HEK293 (cell line): Measurements from ENCODE around the gene GUCY1A2.

ENCODE experiments used
- CTCF ChIA-PET: fragments of 350-600 bp; formaldehyde crosslinking; extraction: SDS; loops from one replicate; lab custom pipeline; 2021; ENCODE audit warnings: antibody characterized with exemption; lab: Yijun Ruan, JAX
- POLR2A ChIA-PET: fragments of 300-600 bp; formaldehyde crosslinking; extraction: SDS; loops from one replicate; lab custom pipeline; 2020; ENCODE audit warnings: antibody characterized with exemption, inconsistent platforms; lab: Yijun Ruan, JAX
- H3K27ac ChIP-seq: fragments of 200-500 bp; sonication (Bioruptor generic); 2 replicates; pipeline ENCODE4 v1.5.1; 2014; ENCODE audit warnings: low read depth, low read length, control low read depth, inconsistent platforms; ENCODE audit errors: extremely low read depth
- H3K36me3 ChIP-seq, 2 experiments: fragments of 200-500 bp in 1 of 2; sonication (Bioruptor generic) in 1 of 2; 1 replicate in 1 of 2; 2 replicates in 1 of 2; pipeline ENCODE4 v1.5.1; 2014 to 2017; ENCODE audit warnings: inconsistent platforms in 2 of 2, low read length in 2 of 2; ENCODE audit not compliant: control insufficient read depth in 2 of 2, insufficient read depth in 1 of 2
- H3K4me1 ChIP-seq: fragments of 200-500 bp; sonication (Bioruptor generic); 2 replicates; pipeline ENCODE4 v1.5.1; 2014; ENCODE audit warnings: mild to moderate bottlenecking, low read length, inconsistent platforms; ENCODE audit not compliant: control insufficient read depth, insufficient read depth
- H3K4me3 ChIP-seq: 2 replicates; pipeline ENCODE4 v1.5.1; 2011; ENCODE audit warnings: low read depth, mild to moderate bottlenecking, control low read depth, low read length, moderate library complexity
- H3K9me3 ChIP-seq: fragments of 200-500 bp; sonication (Bioruptor generic); 2 replicates; pipeline ENCODE4 v1.5.1; 2014; ENCODE audit warnings: low read depth, low read length, inconsistent platforms; ENCODE audit not compliant: control insufficient read depth, insufficient read depth
- HIC1 ChIP-seq: fragments of 450-650 bp; formaldehyde crosslinking; IDR thresholded peaks from 2 replicates; pipeline ENCODE4 v1.5.1; 2016; ENCODE audit warnings: missing biosample characterization, missing genetic modification characterization
- HOXC10 ChIP-seq: sonication (generic); formaldehyde crosslinking; IDR thresholded peaks from 2 replicates; pipeline ENCODE4 v1.8.1; 2023; ENCODE audit warnings: mild to moderate bottlenecking, missing genetic modification reagents
- KLF7 ChIP-seq: fragments of 450-650 bp; formaldehyde crosslinking; IDR thresholded peaks from 2 replicates; pipeline ENCODE4 v1.5.1; 2016; ENCODE audit warnings: missing biosample characterization, missing genetic modification characterization, borderline replicate concordance
- MEIS1 ChIP-seq: sonication (generic); formaldehyde crosslinking; IDR thresholded peaks from 2 replicates; pipeline ENCODE4 v1.8.1; 2022; ENCODE audit warnings: missing genetic modification reagents, mild to moderate bottlenecking, borderline replicate concordance
- MYNN ChIP-seq: fragments of 450-650 bp; formaldehyde crosslinking; IDR thresholded peaks from 2 replicates; pipeline ENCODE4 v1.5.1; 2016; ENCODE audit warnings: missing biosample characterization, missing genetic modification characterization, borderline replicate concordance
- PRDM1 ChIP-seq: fragments of 450-650 bp; formaldehyde crosslinking; IDR thresholded peaks from 2 replicates; pipeline ENCODE4; 2016; ENCODE audit warnings: missing biosample characterization, missing genetic modification characterization
- SALL2 ChIP-seq: fragments of 450-650 bp; formaldehyde crosslinking; IDR thresholded peaks from 2 replicates; pipeline ENCODE4 v1.5.0; 2017; ENCODE audit warnings: missing biosample characterization, mild to moderate bottlenecking, missing genetic modification characterization, borderline replicate concordance
- YY2 ChIP-seq: fragments of 450-650 bp; formaldehyde crosslinking; IDR thresholded peaks from 2 replicates; pipeline ENCODE4 v1.5.1; 2016; ENCODE audit warnings: missing biosample characterization, missing genetic modification characterization
- ZBTB20 ChIP-seq: fragments of 450-650 bp; formaldehyde crosslinking; IDR thresholded peaks from 2 replicates; pipeline ENCODE4 v1.5.1; 2016; ENCODE audit warnings: missing biosample characterization, missing genetic modification characterization
- ZBTB44 ChIP-seq: fragments of 450-650 bp; IDR thresholded peaks from 2 replicates; pipeline ENCODE4 v1.5.1; 2018; ENCODE audit warnings: missing biosample characterization, mild to moderate bottlenecking, missing genetic modification characterization
- ZBTB8A ChIP-seq: fragments of 450-650 bp; formaldehyde crosslinking; IDR thresholded peaks from 2 replicates; pipeline ENCODE4 v1.5.1; 2016; ENCODE audit warnings: missing biosample characterization, missing genetic modification characterization
- ZFHX2 ChIP-seq: fragments of 450-650 bp; formaldehyde crosslinking; conservative IDR thresholded peaks from 2 replicates; pipeline ENCODE4 v1.5.1; 2016; ENCODE audit warnings: missing biosample characterization, missing genetic modification characterization
- ZNF114 ChIP-seq: fragments of 450-650 bp; formaldehyde crosslinking; IDR thresholded peaks from 2 replicates; pipeline ENCODE4 v1.5.0; 2017; ENCODE audit warnings: missing biosample characterization, missing genetic modification characterization
- ZNF132 ChIP-seq: fragments of 450-650 bp; formaldehyde crosslinking; IDR thresholded peaks from 2 replicates; pipeline ENCODE4 v1.5.1; 2017; ENCODE audit warnings: missing biosample characterization, missing genetic modification characterization, borderline replicate concordance
- ZNF174 ChIP-seq: fragments of 450-650 bp; formaldehyde crosslinking; IDR thresholded peaks from 2 replicates; pipeline ENCODE4 v1.5.0; 2017; ENCODE audit warnings: missing biosample characterization, mild to moderate bottlenecking, missing genetic modification characterization
- ZNF175 ChIP-seq: fragments of 450-650 bp; formaldehyde crosslinking; IDR thresholded peaks from 2 replicates; pipeline ENCODE4 v1.5.1; 2016; ENCODE audit warnings: missing biosample characterization, missing genetic modification characterization
- ZNF19 ChIP-seq: fragments of 450-650 bp; formaldehyde crosslinking; IDR thresholded peaks from 2 replicates; pipeline ENCODE4; 2016; ENCODE audit warnings: missing biosample characterization, missing genetic modification characterization, low read depth
- ZNF223 ChIP-seq: fragments of 450-650 bp; formaldehyde crosslinking; IDR thresholded peaks from 2 replicates; pipeline ENCODE4 v1.5.1; 2016; ENCODE audit warnings: missing biosample characterization, missing genetic modification characterization
- ZNF23 ChIP-seq: fragments of 450-650 bp; formaldehyde crosslinking; IDR thresholded peaks from 2 replicates; pipeline ENCODE4 v1.5.1; 2016; ENCODE audit warnings: missing biosample characterization, missing genetic modification characterization, borderline replicate concordance
- ZNF391 ChIP-seq: fragments of 450-650 bp; formaldehyde crosslinking; IDR thresholded peaks from 2 replicates; pipeline ENCODE4 v1.5.1; 2016; ENCODE audit warnings: low read depth, missing biosample characterization, missing genetic modification characterization, borderline replicate concordance
- ZNF404 ChIP-seq: fragments of 450-650 bp; formaldehyde crosslinking; IDR thresholded peaks from 2 replicates; pipeline ENCODE4 v1.5.1; 2017; ENCODE audit warnings: missing biosample characterization, missing genetic modification characterization
- ZNF416 ChIP-seq: fragments of 450-650 bp; formaldehyde crosslinking; IDR thresholded peaks from 2 replicates; pipeline ENCODE4 v1.5.1; 2016; ENCODE audit warnings: missing biosample characterization, missing genetic modification characterization
- ZNF426 ChIP-seq: fragments of 450-650 bp; formaldehyde crosslinking; IDR thresholded peaks from 2 replicates; pipeline ENCODE4 v1.5.1; 2017; ENCODE audit warnings: missing biosample characterization, missing genetic modification characterization, mild to moderate bottlenecking, inconsistent platforms, moderate library complexity
- ZNF48 ChIP-seq: fragments of 450-650 bp; formaldehyde crosslinking; IDR thresholded peaks from 2 replicates; pipeline ENCODE4 v1.5.1; 2016; ENCODE audit warnings: missing biosample characterization, missing genetic modification characterization
- ZNF514 ChIP-seq: fragments of 450-650 bp; formaldehyde crosslinking; IDR thresholded peaks from 2 replicates; pipeline ENCODE4 v1.5.1; 2016; ENCODE audit warnings: missing biosample characterization, missing genetic modification characterization
- ZNF623 ChIP-seq: fragments of 450-650 bp; formaldehyde crosslinking; IDR thresholded peaks from 2 replicates; pipeline ENCODE4 v1.5.1; 2016; ENCODE audit warnings: missing biosample characterization, missing genetic modification characterization
- ZNF629 ChIP-seq: fragments of 450-650 bp; formaldehyde crosslinking; IDR thresholded peaks from 2 replicates; pipeline ENCODE4 v1.5.1; 2017; ENCODE audit warnings: missing biosample characterization, missing genetic modification characterization
- ZNF639 ChIP-seq: fragments of 450-650 bp; formaldehyde crosslinking; IDR thresholded peaks from 2 replicates; pipeline ENCODE4 v1.5.1; 2016; ENCODE audit warnings: missing biosample characterization, missing genetic modification characterization
- ZNF76 ChIP-seq: fragments of 450-650 bp; formaldehyde crosslinking; IDR thresholded peaks from 2 replicates; pipeline ENCODE4; 2016; ENCODE audit warnings: low read depth, missing biosample characterization, missing genetic modification characterization, borderline replicate concordance
- TF ChIP-seq, protein P1 (sequence below): fragments of 450-650 bp; formaldehyde crosslinking; IDR thresholded peaks from 2 replicates; pipeline ENCODE4; 2016; ENCODE audit warnings: missing biosample characterization, missing genetic modification characterization

The GUCY1A2 gene

DNA sequence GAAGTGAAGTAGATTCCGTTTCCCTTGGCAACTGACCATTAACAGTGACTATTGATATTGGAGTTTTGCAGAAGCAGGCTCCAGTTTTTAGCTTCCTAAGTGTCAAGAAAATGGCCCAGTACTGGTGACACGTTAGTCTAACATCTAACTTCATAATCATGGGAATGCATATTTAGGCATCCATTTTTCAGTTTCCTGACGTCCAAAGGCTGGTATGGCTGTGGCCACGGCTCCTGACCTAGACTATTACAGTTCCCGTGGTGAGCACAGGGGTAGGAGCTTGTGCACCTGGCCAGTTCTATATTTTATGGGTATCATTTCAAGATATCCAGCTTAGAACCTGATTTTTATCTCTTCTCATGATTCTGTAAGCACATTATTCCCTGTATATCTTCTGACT is 323.8 kb downstream of the GUCY1A2 start:
- H3K4me3 ChIP-seq = no peak overlapping the region
- TF ChIP-seq ZNF426 (tag by site-specific recombination) = no peak
- no peak for TF ChIP-seq ZNF416
- TF ChIP-seq PRDM1 (tag by site-specific recombination) = no peak
- no peak for TF ChIP-seq ZNF175 (tag by site-specific recombination)
- no peak for TF ChIP-seq ZBTB20 (tag by site-specific recombination)
- TF ChIP-seq ZNF19 (tag by site-specific recombination) = no peak
- TF ChIP-seq ZNF623 (tag by site-specific recombination) = no peak
- TF ChIP-seq ZNF114 (tag by site-specific recombination) = no peak
- TF ChIP-seq ZNF639 = no peak
- TF ChIP-seq KLF7 (tag by site-specific recombination) = no peak
- TF ChIP-seq ZNF23 (tag by site-specific recombination) = no peak
- TF ChIP-seq HOXC10 (CRISPR knock-in tag) = no peak
- no peak for TF ChIP-seq SALL2 (tag by site-specific recombination)
- no peak for TF ChIP-seq YY2 (tag by site-specific recombination)
- no peak for TF ChIP-seq ZNF132 (tag by site-specific recombination)
- TF ChIP-seq ZBTB8A (tag by site-specific recombination) = no peak
- no peak for TF ChIP-seq ZNF174 (tag by site-specific recombination)
- no peak for TF ChIP-seq ZNF48 (tag by site-specific recombination)
- no peak for TF ChIP-seq ZNF629
- TF ChIP-seq ZNF223 = no peak
- no peaks in the 10 kb centered on the region for H3K36me3 ChIP-seq
- H3K4me1 ChIP-seq = no peaks in the 10 kb centered on the region
- H3K9me3 ChIP-seq = no peaks in the 10 kb centered on the region
- ChIA-PET CTCF (no interaction called here), POLR2A (no interaction called here)
- H3K27ac ChIP-seq = no peak overlapping the region

DNA sequence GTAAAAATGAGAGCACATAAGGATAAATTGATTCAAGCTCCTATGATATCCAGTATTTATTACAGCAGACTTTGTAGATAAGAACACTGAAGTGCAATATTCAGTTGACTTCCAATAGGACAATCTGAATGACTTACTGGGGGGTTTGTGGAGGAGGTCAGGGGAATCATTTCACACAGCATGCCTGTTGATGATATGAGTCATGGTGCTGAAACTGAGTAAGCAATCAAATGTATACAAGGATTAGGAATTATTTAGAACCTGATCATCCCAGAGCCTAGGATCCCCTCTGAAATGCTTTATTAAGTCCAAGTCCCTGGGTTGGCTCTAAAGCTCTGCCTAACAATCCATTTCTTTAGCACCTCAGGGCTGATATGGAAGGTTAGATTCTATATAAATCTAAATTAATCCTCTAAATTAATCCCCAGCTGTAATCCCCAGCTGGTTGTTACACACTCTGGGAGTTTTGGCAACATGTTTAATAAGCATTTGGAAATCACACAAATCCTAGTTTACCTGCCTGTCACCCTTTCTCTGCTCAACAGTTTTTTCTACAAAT is 326.4 kb downstream of the GUCY1A2 start:
- H3K27ac ChIP-seq = no peak overlapping the region
- TF ChIP-seq HOXC10 (CRISPR knock-in tag) (no peak), ZNF514 (tag by site-specific recombination) (no peak), ZBTB44 (tag by site-specific recombination) (no peak), ZFHX2 (no peak), ZNF629 (no peak), MEIS1 (CRISPR knock-in tag) (no peak), PRDM1 (tag by site-specific recombination) (no peak), ZNF404 (tag by site-specific recombination) (no peak), MYNN (tag by site-specific recombination) (no peak), ZNF416 (no peak), ZNF391 (tag by site-specific recombination) (no peak), HIC1 (tag by site-specific recombination) (no peak), ZNF76 (tag by site-specific recombination) (no peak)
- TF ChIP-seq, protein P1, sequence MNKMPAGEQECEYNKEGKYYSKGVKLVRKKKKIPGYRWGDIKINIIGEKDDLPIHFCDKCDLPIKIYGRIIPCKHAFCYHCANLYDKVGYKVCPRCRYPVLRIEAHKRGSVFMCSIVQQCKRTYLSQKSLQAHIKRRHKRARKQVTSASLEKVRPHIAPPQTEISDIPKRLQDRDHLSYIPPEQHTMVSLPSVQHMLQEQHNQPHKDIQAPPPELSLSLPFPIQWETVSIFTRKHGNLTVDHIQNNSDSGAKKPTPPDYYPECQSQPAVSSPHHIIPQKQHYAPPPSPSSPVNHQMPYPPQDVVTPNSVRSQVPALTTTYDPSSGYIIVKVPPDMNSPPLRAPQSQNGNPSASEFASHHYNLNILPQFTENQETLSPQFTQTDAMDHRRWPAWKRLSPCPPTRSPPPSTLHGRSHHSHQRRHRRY (tag by site-specific recombination) = no peak
- ChIA-PET POLR2A (no interaction called here), CTCF (no interaction called here)
- no peaks in the 10 kb centered on the region for H3K4me1 ChIP-seq
- H3K36me3 ChIP-seq = no peaks in the 10 kb centered on the region
- H3K9me3 ChIP-seq = no peaks in the 10 kb centered on the region
- H3K4me3 ChIP-seq = no peak overlapping the region
